ENCODE data around the gene KMT2D.
"Not testable (repeated sequence)": the region's sequence is repeated elsewhere in the genome, so short reads cannot be mapped to it uniquely, and the experiment has no call there.

The KMT2D gene

GRCh38 chr12:49088150-49088931 lies 27.7 kb upstream of the KMT2D start:
- DNase-seq (ENCODE audit: low spot score), result peak; percentile 89

GRCh38 chr12:49086116-49086515 lies 25.5 kb upstream of the KMT2D start:
- no peak for DNase-seq (ENCODE audit: low spot score)

- no peak for DNase-seq (ENCODE audit: low spot score)
Measured at GRCh38 chr12:49084438-49084837, 23.8 kb upstream of the KMT2D start.

GRCh38 chr12:49079793-49080192 lies 19.2 kb upstream of the KMT2D start:
- no peak for DNase-seq (ENCODE audit: low spot score)

- DNase-seq (ENCODE audit: low spot score), result no peak
Measured at GRCh38 chr12:49070971-49071370, 10.4 kb upstream of the KMT2D start.

GRCh38 chr12:49069507-49070346 lies 9.1 kb upstream of the KMT2D start, which contains the start of gene RHEBL1:
Gene RHEBL1 (minus strand): TSS chr12:49069979. CDS start chr12:49069785, 194 bp downstream.
- DNase-seq (ENCODE audit: low spot score), result peak; percentile 98

- DNase-seq (ENCODE audit: low spot score), result no peak
Measured at GRCh38 chr12:49068879-49069506, 8.4 kb upstream of the KMT2D start.

- no peak for DNase-seq (ENCODE audit: low spot score)
Measured at GRCh38 chr12:49066120-49066519, 5.5 kb upstream of the KMT2D start.

GRCh38 chr12:49064767-49065152 lies 4.2 kb upstream of the KMT2D start:
- DNase-seq (ENCODE audit: low spot score), result no peak

GRCh38 chr12:49061916-49062315 lies 1.3 kb upstream of the KMT2D start:
- DNase-seq (ENCODE audit: low spot score), result not testable (repeated sequence)

GRCh38 chr12:49061157-49061650 lies 610 bp upstream of the KMT2D start:
- no peak for DNase-seq (ENCODE audit: low spot score)

- peak; percentile 65 for DNase-seq (ENCODE audit: low spot score)
Measured at GRCh38 chr12:49059299-49060171, 1.1 kb downstream of the KMT2D start.

GRCh38 chr12:49059045-49059298 lies 1.6 kb downstream of the KMT2D start:
- DNase-seq (ENCODE audit: low spot score), result no peak

GRCh38 chr12:49058366-49059044 lies 2.1 kb downstream of the KMT2D start:
- no peak for DNase-seq (ENCODE audit: low spot score)

- no peak for DNase-seq (ENCODE audit: low spot score)
Measured at GRCh38 chr12:49057888-49058287, 2.7 kb downstream of the KMT2D start.

- peak; percentile 90 for DNase-seq (ENCODE audit: low spot score)
Measured at GRCh38 chr12:49055978-49056754, 4.4 kb downstream of the KMT2D start.

GRCh38 chr12:49055092-49055491 lies 5.5 kb downstream of the KMT2D start:
- no peak for DNase-seq (ENCODE audit: low spot score)

- DNase-seq (ENCODE audit: low spot score), result no peak
Measured at GRCh38 chr12:49054524-49054923, 6.1 kb downstream of the KMT2D start.

GRCh38 chr12:49054096-49054495 lies 6.5 kb downstream of the KMT2D start:
- no peak for DNase-seq (ENCODE audit: low spot score)

- no peak for DNase-seq (ENCODE audit: low spot score)
Measured at GRCh38 chr12:49052451-49053208, 8.0 kb downstream of the KMT2D start.

Data from AG08396 (cell line).